HepG2 (cell line): Measurements from ENCODE around the gene PRSS36. TPM values are rescaled to one million over a fixed set of nuclear protein-coding genes. Genes with fewer than 3 reads are reported as not detected.

Source experiments
- ATRX ChIP-seq: sonication (generic); formaldehyde crosslinking; IDR thresholded peaks from 2 replicates; pipeline ENCODE4 v1.4.0; 2020; ENCODE audit warnings: missing genetic modification reagents, borderline replicate concordance
- CBX5 ChIP-seq: sonication (generic); formaldehyde crosslinking; IDR thresholded peaks from 2 replicates; pipeline ENCODE4 v1.4.0; 2020; ENCODE audit warnings: missing genetic modification reagents, borderline replicate concordance
- FOSL1 ChIP-seq: sonication (generic); formaldehyde crosslinking; IDR thresholded peaks from 2 replicates; pipeline ENCODE4 v1.9.0; 2021; ENCODE audit warnings: missing genetic modification reagents, borderline replicate concordance
- GATA4 ChIP-seq: sonication (generic); IDR thresholded peaks from 2 replicates; pipeline ENCODE4 v1.6.1; 2016; ENCODE audit warnings: antibody characterized with exemption, low read depth, borderline replicate concordance
- HES4 ChIP-seq: sonication (generic); formaldehyde crosslinking; IDR thresholded peaks from 2 replicates; pipeline ENCODE4 v1.9.0; 2021; ENCODE audit warnings: mild to moderate bottlenecking, missing genetic modification reagents, borderline replicate concordance
- HMG20A ChIP-seq: IDR thresholded peaks from 2 replicates; pipeline ENCODE4 v1.6.1; 2016; ENCODE audit warnings: borderline replicate concordance
- HMGA1 ChIP-seq: sonication (generic); formaldehyde crosslinking; conservative IDR thresholded peaks from 2 replicates; pipeline ENCODE4 v1.4.0; 2020; ENCODE audit warnings: missing genetic modification reagents
- IKZF1 ChIP-seq: fragments of 450-650 bp; IDR thresholded peaks from 2 replicates; pipeline ENCODE4 v1.7.1; 2016
- KAT7 ChIP-seq: IDR thresholded peaks from 2 replicates; pipeline ENCODE4 v1.6.1; 2018; ENCODE audit warnings: borderline replicate concordance, missing compliant biosample characterization
- KDM2A ChIP-seq: sonication (generic); formaldehyde crosslinking; IDR thresholded peaks from 2 replicates; pipeline ENCODE4 v1.4.0; 2020; ENCODE audit warnings: low read depth, missing genetic modification reagents, borderline replicate concordance
- KDM3A ChIP-seq: IDR thresholded peaks from 2 replicates; pipeline ENCODE4 v1.6.1; 2018; ENCODE audit warnings: low read depth, missing compliant biosample characterization
- KLF13 ChIP-seq: sonication (generic); formaldehyde crosslinking; IDR thresholded peaks from 2 replicates; pipeline ENCODE4 v1.4.0; 2020; ENCODE audit warnings: mild to moderate bottlenecking, missing genetic modification reagents
- MLLT10 ChIP-seq: sonication (generic); formaldehyde crosslinking; IDR thresholded peaks from 2 replicates; pipeline ENCODE4 v1.4.0; 2020; ENCODE audit warnings: missing genetic modification reagents
- ONECUT2 ChIP-seq: sonication (generic); formaldehyde crosslinking; IDR thresholded peaks from 2 replicates; pipeline ENCODE4 v1.4.0; 2020; ENCODE audit warnings: missing genetic modification reagents
- POLR2AphosphoS5 ChIP-seq: IDR thresholded peaks from 2 replicates; pipeline ENCODE4 v1.6.1; 2012; ENCODE audit warnings: low read depth, low read length
- RBFOX2 ChIP-seq: fragments of 200-400 bp; formaldehyde crosslinking; IDR thresholded peaks from 2 replicates; pipeline ENCODE4 v1.6.1; 2017; ENCODE audit warnings: low read depth, mild to moderate bottlenecking, low read length
- RNF219 ChIP-seq: sonication (generic); formaldehyde crosslinking; IDR thresholded peaks from 2 replicates; pipeline ENCODE4 v1.5.0; 2020; ENCODE audit warnings: mild to moderate bottlenecking, missing genetic modification reagents
- SRSF1 ChIP-seq: fragments of 200-400 bp; formaldehyde crosslinking; optimal IDR thresholded peaks from 2 replicates; pipeline ENCODE3; 2017; ENCODE audit warnings: mild to moderate bottlenecking, low read depth, low read length, moderate library complexity
- TAF1 ChIP-seq: sonication (generic); formaldehyde crosslinking; IDR thresholded peaks from 2 replicates; pipeline ENCODE4 v1.4.0; 2020; ENCODE audit warnings: missing genetic modification reagents
- ZBTB33 ChIP-seq: sonication (generic); formaldehyde crosslinking; IDR thresholded peaks from 2 replicates; pipeline ENCODE4 v1.4.0; 2020; ENCODE audit warnings: missing genetic modification reagents
- ZNF367 ChIP-seq: sonication (generic); formaldehyde crosslinking; IDR thresholded peaks from 2 replicates; pipeline ENCODE4 v1.4.0; 2020; ENCODE audit warnings: missing genetic modification reagents, borderline replicate concordance
- ZNF850 ChIP-seq: sonication (generic); formaldehyde crosslinking; conservative IDR thresholded peaks from 2 replicates; pipeline ENCODE4 v1.9.0; 2021; ENCODE audit warnings: mild to moderate bottlenecking, missing genetic modification reagents
- ZUFSP ChIP-seq: sonication (generic); formaldehyde crosslinking; IDR thresholded peaks from 2 replicates; pipeline ENCODE4 v1.9.0; 2021; ENCODE audit warnings: missing genetic modification reagents, mild to moderate bottlenecking, borderline replicate concordance
- polyA plus RNA-seq, 8 experiments: library from polyadenylated mRNA; depleted of rRNA in 3 of 8; stranded (reverse) in 7 of 8; unstranded in 1 of 8; fragments of >200 nt; fragmentation: Illumina TruSeq in 4 of 8; extraction: Trizol in 4 of 8; gene quantifications; 2 replicates each; pipeline versions ENCODE4 v1.2.1 to v1.2.3, GENCODE V29; 2011 to 2016; ENCODE audit warnings: low read depth in 4 of 8, missing spikeins in 1 of 8, mixed read lengths in 1 of 8; ENCODE audit not compliant: insufficient read depth in 1 of 8
- total RNA-seq, 5 experiments: library from RNA; depleted of rRNA; stranded (reverse); fragments of >200 nt; fragmentation: Illumina TruSeq; extraction: Trizol; gene quantifications; 2 replicates each; pipeline ENCODE4 v1.2.3, GENCODE V29; 2016; ENCODE audit warnings: low read depth in 1 of 5
- TF ChIP-seq, protein P1 (sequence below): sonication (generic); formaldehyde crosslinking; IDR thresholded peaks from 2 replicates; pipeline ENCODE4 v1.5.0; 2020; ENCODE audit warnings: mild to moderate bottlenecking, low read depth, missing genetic modification reagents, borderline replicate concordance

PRSS36 gene
- total and polyA plus RNA-seq, 2 of the 13 experiments (the other 11 are each of a cell fraction or from before 2014, with no cell fraction given): 1.5 to 2.1 TPM

DNA sequence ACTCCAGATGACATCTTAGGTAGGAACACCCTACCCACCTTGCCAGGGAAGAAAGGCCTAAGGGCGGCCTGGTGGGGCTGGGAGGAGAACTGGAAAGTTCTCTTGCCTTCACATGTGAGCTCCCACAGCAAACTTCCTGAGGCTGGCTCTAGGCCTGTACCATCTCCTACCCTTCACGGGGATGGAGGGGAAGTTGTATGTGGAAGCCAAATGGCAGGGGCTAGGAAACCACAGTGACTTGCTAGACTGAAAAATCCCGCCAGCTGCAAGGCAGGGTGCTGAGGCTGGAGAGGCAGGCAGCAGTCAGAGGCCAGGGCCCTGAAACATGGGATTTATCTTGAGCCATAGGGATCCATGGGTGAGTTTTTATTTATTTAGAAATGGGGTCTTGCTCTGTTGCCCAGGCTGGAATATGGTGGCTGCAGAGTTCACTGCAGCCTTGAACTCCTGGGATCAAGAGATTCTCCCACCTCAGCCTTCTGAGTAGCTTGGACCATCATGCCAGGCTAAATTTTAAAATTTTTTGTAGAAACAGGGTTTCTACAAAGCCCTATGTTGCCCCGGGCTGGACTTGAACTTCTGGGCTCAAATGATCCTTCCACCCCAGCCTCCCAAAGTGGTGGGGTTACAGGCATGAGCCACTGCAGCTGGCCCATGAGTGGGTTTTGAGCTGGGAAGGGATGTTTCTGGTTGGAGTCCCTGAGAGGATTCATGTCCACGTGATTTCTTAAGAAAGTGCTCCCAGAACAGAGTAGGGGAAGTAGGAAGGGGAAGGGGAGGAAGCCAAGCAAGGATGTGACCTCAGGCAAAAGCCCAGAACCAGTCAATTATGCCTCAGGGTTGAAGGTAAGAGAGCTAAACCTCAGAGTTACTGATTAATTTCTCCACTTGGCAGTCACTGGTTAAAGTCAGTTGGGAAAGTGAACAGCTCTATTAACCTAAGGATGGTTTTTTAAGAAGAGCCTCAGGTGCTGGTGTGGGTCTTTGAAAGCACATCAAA is 36.4 kb downstream of the PRSS36 start (continued):
- TF ChIP-seq ZUFSP: no peak
- no peak for TF ChIP-seq HMGA1 (CRISPR knock-in tag)
- TF ChIP-seq ZBTB33 (CRISPR knock-in tag): 0 out of 2 replicates have a peak, but pooled peaks have one; percentile 13
- no peak for TF ChIP-seq KDM2A (CRISPR knock-in tag)
- no peak for TF ChIP-seq FOSL1
- TF ChIP-seq HMG20A: no peak
- no peak for TF ChIP-seq HES4 (CRISPR knock-in tag)
- 0 out of 2 replicates have a peak, but pooled peaks have one; percentile 11 for TF ChIP-seq TAF1
- no peak for TF ChIP-seq ZNF367 (CRISPR knock-in tag)
- TF ChIP-seq SRSF1: no peak
- no peak for TF ChIP-seq CBX5 (CRISPR knock-in tag)
- TF ChIP-seq MLLT10 (CRISPR knock-in tag): no peak
- TF ChIP-seq ZNF850 (CRISPR knock-in tag): no peak
- TF ChIP-seq RNF219 (CRISPR knock-in tag): no peak
- TF ChIP-seq KDM3A: no peak
- TF ChIP-seq IKZF1: no peak
- 0 out of 2 replicates have a peak, but pooled peaks have one; percentile 14 for TF ChIP-seq GATA4
- TF ChIP-seq ONECUT2: no peak
- TF ChIP-seq POLR2AphosphoS5: peak; percentile 29
- TF ChIP-seq, protein P1, sequence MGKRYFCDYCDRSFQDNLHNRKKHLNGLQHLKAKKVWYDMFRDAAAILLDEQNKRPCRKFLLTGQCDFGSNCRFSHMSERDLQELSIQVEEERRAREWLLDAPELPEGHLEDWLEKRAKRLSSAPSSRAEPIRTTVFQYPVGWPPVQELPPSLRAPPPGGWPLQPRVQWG (CRISPR knock-in tag): no peak
- TF ChIP-seq ATRX (CRISPR knock-in tag): no peak
- peak; percentile 22; the same call in 1 of the 2 replicates for TF ChIP-seq RBFOX2
- TF ChIP-seq KLF13 (CRISPR knock-in tag): 0 out of 2 replicates have a peak, but pooled peaks have one; percentile 4
- TF ChIP-seq KAT7 (CRISPR knock-in tag): no peak
